SH-SY5Y (cell line): ENCODE data around the gene COCH.

Experiments
- GATA2 ChIP-seq: IDR thresholded peaks from 2 replicates; pipeline ENCODE4 v1.6.1; 2011; ENCODE audit warnings: mild to moderate bottlenecking, low read depth, low read length
- GATA3 ChIP-seq: IDR thresholded peaks from 2 replicates; pipeline ENCODE4 v1.6.1; 2011; ENCODE audit warnings: low read depth, mild to moderate bottlenecking, low read length, moderate library complexity

GRCh38 chr14:30864934-30865333 is 9.4 kb upstream of the COCH start:
- TF ChIP-seq GATA3 (no peak), GATA2 (no peak)
